ENCODE results near the gene WFDC5.

The WFDC5 gene

DNA sequence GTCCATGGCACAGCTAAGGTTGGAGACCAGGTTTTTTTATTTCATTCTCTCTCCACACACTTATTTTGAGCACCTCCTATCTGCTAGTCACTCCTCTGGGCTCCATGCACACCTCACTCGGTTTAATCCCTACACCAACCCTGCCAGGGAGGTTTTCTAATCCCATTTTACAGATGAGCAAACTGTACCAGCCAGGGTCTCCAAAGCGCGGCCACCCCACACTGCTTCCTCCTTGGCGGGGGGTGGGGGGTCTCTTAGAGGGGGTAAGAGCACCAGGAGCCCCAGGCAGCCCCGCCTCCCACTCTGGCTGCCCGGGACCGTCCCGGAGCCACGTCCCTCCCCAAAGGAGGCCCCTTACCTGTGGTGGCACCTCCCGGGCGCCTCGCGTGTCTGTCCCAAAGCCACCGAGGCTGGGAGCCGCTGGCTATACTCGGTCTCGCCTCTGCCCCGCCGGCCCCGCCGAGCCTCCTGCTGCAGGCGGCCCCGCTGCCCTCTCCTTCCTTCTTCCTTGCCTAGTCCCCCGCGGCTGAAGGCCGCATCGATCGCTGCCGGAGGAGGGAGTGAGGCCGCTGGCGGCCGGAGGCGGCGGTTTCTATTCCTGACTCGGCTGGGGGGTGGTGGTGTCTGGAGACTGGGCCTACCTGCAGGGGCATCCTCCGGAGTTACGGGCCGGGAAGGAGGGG, 14.3 kb downstream of the WFDC5 start, which contains the start of gene KCNS1:
Gene KCNS1 (minus strand): TSS at position 565 of the 683 bp plus-strand sequence. CDS start 1,891 bp downstream, outside the sequence.
- Histone ChIP-seq H3K4me3 (ENCODE audit: low read depth, low read length) (peak within 1 kb of the TSS; percentile 51), H3K27me3 (ENCODE audit: control insufficient read depth, insufficient read depth, low read length) (peaks cover 50% of the 10 kb centered on the region), H3K4me1 (ENCODE audit: control insufficient read depth, insufficient read depth, low read length) (peaks cover 7% of the 10 kb centered on the region), H3K27ac (ENCODE audit: low read depth, low read length) (no peak within 1 kb of the TSS), H3K9me3 (ENCODE audit: control insufficient read depth, insufficient read depth, low read length) (no peaks in the 10 kb centered on the region), H3K36me3 (ENCODE audit: control insufficient read depth, insufficient read depth, low read length) (no peaks in the 10 kb centered on the region), H3K9ac (ENCODE audit: low read depth, low read length) (peak within 1 kb of the TSS; percentile 19; the same call in 1 of the 2 replicates)

DNA sequence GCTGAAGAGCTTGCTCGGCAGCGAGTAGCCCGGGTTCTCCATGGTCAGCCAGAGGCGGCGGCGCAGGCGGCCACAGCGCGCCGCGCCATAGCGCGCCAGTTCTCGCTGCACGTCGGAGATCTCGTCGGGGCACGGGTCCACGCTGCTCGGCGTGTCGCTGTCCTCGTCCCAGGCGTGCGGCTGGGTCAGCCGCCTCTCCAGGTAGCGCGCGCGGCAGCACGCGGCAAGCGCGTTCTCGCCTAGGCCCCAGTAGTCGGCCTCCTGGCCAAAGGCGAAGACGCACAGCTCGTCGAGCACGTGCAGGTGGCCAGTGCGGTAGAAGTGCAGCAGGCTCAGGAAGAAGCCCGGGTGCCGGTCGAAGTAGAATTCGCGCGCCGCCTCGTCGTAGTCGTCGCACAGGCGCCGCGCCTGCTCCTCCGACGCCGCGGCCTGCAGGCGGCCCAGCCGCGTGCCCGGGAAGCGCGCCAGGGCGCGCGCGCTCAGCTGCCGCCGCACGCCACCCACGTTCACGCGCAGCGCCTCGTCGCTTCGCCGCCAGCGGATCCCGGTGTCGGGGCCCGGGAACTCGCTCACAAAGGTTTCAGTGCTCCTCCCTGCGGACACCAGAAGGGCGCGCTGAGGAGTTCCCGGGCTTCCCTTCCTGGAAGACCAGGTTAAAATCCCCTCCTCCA, 16.7 kb downstream of the WFDC5 start:
- H3K36me3 ChIP-seq (ENCODE audit: control insufficient read depth, insufficient read depth, low read length): no peaks in the 10 kb centered on the region
- H3K4me3 ChIP-seq (ENCODE audit: low read depth, low read length): peak overlapping the region; percentile 11; the same call in 1 of the 2 replicates
- H3K4me1 ChIP-seq (ENCODE audit: control insufficient read depth, insufficient read depth, low read length): peaks cover 11% of the 10 kb centered on the region
- no peak overlapping the region; the same call in 1 of the 2 replicates for H3K9ac ChIP-seq (ENCODE audit: low read depth, low read length)
- H3K9me3 ChIP-seq (ENCODE audit: control insufficient read depth, insufficient read depth, low read length): no peaks in the 10 kb centered on the region
- H3K27ac ChIP-seq (ENCODE audit: low read depth, low read length): no peak overlapping the region
- H3K27me3 ChIP-seq (ENCODE audit: control insufficient read depth, insufficient read depth, low read length): peaks cover 50% of the 10 kb centered on the region

DNA sequence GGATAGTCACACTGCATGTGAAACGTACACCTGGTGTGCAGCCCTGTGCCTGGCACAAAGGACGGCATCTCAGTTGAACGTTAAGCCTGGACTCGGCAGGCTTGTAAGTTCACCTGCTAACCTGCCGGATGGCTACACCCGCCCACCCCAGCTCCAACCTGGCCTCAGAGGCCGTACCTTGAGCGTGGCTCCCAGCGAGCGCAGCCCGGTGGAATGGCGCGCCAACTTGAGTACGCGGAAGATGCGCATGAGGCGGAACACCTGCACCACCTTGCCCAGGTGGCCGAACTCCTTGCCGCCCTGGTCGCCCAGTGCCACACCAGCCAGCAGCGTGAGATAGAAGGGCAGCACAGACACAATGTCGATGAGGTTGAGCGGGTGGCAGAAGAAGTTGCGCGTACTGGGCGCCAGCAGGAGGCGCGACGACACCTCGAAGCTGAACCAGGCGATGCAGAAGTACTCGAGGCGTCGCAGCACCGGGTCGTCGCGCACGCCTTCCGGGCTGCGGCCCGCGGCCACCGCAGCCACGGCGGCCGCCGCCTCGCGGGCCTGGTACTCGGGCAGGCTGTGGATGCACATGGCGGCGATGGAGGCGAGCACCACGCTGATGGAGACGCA, 17.4 kb downstream of the WFDC5 start:
- Histone ChIP-seq H3K27me3 (ENCODE audit: control insufficient read depth, insufficient read depth, low read length) (peaks cover 50% of the 10 kb centered on the region), H3K4me3 (ENCODE audit: low read depth, low read length) (no peak overlapping the region), H3K27ac (ENCODE audit: low read depth, low read length) (no peak overlapping the region), H3K9ac (ENCODE audit: low read depth, low read length) (no peak overlapping the region), H3K36me3 (ENCODE audit: control insufficient read depth, insufficient read depth, low read length) (no peaks in the 10 kb centered on the region), H3K9me3 (ENCODE audit: control insufficient read depth, insufficient read depth, low read length) (no peaks in the 10 kb centered on the region), H3K4me1 (ENCODE audit: control insufficient read depth, insufficient read depth, low read length) (peaks cover 11% of the 10 kb centered on the region)

DNA sequence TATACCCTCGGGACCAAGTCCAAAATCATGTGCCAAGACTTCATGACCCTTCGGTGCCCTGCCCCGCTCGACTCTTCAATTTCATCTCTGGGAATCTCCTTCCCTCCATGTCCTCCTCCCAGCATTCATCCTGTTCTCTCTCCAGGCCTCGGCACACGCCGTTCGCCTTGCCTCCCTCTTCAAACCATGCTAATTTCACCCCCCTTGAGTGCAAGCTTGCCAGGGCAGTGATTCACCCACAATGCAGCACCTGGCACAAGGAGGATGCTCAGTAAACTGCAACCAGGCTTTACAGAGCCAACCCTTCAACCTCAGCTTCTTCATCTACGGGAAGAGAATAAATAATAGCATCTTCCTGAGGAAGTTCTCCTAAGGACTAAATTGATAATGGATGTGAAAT, 18.2 kb downstream of the WFDC5 start:
- Histone ChIP-seq H3K9me3 (ENCODE audit: control insufficient read depth, insufficient read depth, low read length) (no peaks in the 10 kb centered on the region), H3K4me3 (ENCODE audit: low read depth, low read length) (no peak overlapping the region), H3K27me3 (ENCODE audit: control insufficient read depth, insufficient read depth, low read length) (peaks cover 50% of the 10 kb centered on the region), H3K36me3 (ENCODE audit: control insufficient read depth, insufficient read depth, low read length) (no peaks in the 10 kb centered on the region), H3K4me1 (ENCODE audit: control insufficient read depth, insufficient read depth, low read length) (peaks cover 11% of the 10 kb centered on the region), H3K27ac (ENCODE audit: low read depth, low read length) (no peak overlapping the region), H3K9ac (ENCODE audit: low read depth, low read length) (no peak overlapping the region)

DNA sequence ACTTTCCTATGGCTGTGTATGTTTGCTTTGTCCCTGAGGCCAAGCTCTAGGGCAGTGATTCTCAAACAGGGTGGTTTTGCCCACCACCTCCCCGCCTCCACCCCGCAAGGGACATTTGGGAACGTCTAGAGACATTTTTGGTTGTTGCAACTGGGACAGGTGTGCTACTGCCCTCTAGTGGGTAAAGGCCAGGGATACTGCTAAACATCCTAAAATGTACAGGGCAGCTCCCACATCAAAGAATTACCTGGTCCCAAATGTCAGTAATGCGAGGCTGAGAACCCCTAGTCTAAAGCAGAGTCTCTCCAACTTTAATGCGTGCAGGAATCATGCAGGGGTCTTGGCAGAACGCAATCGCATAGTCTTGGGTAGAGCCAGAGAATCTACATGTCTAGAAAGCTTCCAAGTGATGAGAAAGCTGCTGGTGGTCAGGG, 19.2 kb downstream of the WFDC5 start:
- no peak overlapping the region for H3K9ac ChIP-seq (ENCODE audit: low read depth, low read length)
- no peak overlapping the region for H3K27ac ChIP-seq (ENCODE audit: low read depth, low read length)
- no peaks in the 10 kb centered on the region for H3K9me3 ChIP-seq (ENCODE audit: control insufficient read depth, insufficient read depth, low read length)
- peaks cover 43% of the 10 kb centered on the region for H3K27me3 ChIP-seq (ENCODE audit: control insufficient read depth, insufficient read depth, low read length)
- H3K4me3 ChIP-seq (ENCODE audit: low read depth, low read length): no peak overlapping the region
- no peaks in the 10 kb centered on the region for H3K36me3 ChIP-seq (ENCODE audit: control insufficient read depth, insufficient read depth, low read length)
- H3K4me1 ChIP-seq (ENCODE audit: control insufficient read depth, insufficient read depth, low read length): peaks cover 6% of the 10 kb centered on the region

DNA sequence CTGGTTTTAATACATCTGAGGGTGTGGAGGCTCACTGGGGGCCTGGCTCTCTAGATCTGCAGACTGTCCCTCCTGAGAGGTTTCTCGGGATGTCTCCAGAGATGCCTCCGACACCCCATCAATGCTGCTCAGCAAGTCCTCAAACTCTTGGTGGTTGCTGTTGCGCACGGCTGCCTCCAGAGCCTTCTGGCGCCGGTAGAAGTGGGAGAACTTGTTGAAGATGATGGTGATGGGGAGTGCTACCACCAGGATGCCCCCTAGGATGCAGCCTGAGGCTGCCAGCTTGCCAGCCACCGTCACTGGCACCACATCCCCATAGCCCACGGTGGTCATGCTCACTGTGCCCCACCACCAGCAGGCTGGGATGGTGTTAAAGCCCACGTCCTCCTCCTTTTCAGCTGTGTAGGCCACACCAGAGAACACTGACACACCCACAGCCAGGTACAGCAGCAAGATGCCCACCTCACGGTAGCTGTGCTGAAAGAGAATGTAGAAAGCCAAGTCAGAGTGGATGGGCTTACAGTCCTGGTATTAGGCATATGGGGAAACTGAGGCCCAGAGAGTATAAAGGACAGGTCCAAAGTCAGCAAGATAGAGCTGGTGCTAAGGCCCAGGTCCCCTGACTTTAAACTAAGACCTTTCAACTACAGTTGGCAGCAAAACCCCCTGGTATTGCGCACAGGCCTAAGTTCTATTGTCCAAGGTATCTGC, 20.0 kb downstream of the WFDC5 start:
- Histone ChIP-seq H3K36me3 (ENCODE audit: control insufficient read depth, insufficient read depth, low read length) (no peaks in the 10 kb centered on the region), H3K9ac (ENCODE audit: low read depth, low read length) (no peak overlapping the region), H3K27me3 (ENCODE audit: control insufficient read depth, insufficient read depth, low read length) (peaks cover 35% of the 10 kb centered on the region), H3K4me3 (ENCODE audit: low read depth, low read length) (no peak overlapping the region), H3K4me1 (ENCODE audit: control insufficient read depth, insufficient read depth, low read length) (peaks cover 6% of the 10 kb centered on the region), H3K27ac (ENCODE audit: low read depth, low read length) (no peak overlapping the region), H3K9me3 (ENCODE audit: control insufficient read depth, insufficient read depth, low read length) (no peaks in the 10 kb centered on the region)

DNA sequence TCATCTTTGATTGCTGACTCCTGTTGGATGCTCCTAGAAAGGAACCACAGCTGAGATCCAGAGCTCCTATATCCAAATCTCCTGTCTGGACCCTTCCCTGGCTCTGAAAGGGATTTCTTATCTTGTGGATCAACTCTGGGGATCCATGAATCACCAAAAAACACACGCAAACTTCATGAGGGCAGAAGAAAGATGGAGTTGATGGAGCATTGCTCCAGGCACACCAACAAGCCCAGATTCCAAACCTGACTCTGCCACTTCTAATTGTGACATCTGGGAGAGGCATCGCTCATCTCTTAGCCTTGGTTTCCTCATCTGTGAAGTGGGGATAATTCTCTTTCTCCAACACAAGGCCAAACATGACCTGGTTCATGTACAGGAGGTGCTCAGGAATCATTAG, 20.8 kb downstream of the WFDC5 start:
- no peaks in the 10 kb centered on the region for H3K9me3 ChIP-seq (ENCODE audit: control insufficient read depth, insufficient read depth, low read length)
- H3K9ac ChIP-seq (ENCODE audit: low read depth, low read length): no peak overlapping the region
- no peak overlapping the region for H3K4me3 ChIP-seq (ENCODE audit: low read depth, low read length)
- no peaks in the 10 kb centered on the region for H3K36me3 ChIP-seq (ENCODE audit: control insufficient read depth, insufficient read depth, low read length)
- H3K27me3 ChIP-seq (ENCODE audit: control insufficient read depth, insufficient read depth, low read length): peaks cover 27% of the 10 kb centered on the region
- H3K27ac ChIP-seq (ENCODE audit: low read depth, low read length): no peak overlapping the region
- H3K4me1 ChIP-seq (ENCODE audit: control insufficient read depth, insufficient read depth, low read length): peaks cover 6% of the 10 kb centered on the region

DNA sequence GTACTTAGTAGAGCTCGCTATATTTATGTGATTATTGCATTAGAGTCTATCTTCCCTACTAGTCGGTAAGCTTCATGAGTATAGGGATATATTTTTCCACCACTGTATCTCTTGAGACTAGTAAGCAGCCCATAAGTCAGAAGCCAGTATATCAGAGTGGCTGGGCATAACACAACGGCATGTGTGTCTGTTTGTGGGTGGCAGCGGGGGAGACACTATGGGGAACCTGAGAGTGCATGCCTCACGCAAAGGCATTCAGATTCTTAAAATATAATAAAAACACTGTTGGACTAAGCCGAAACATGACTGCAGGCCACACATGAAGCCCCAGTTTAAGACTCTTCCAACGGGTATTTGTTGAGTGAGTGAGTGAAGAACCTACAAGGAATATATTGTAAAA, 22.1 kb downstream of the WFDC5 start:
- Histone ChIP-seq H3K36me3 (ENCODE audit: control insufficient read depth, insufficient read depth, low read length) (no peaks in the 10 kb centered on the region), H3K27me3 (ENCODE audit: control insufficient read depth, insufficient read depth, low read length) (peaks cover 15% of the 10 kb centered on the region), H3K27ac (ENCODE audit: low read depth, low read length) (no peak overlapping the region), H3K9ac (ENCODE audit: low read depth, low read length) (no peak overlapping the region), H3K4me1 (ENCODE audit: control insufficient read depth, insufficient read depth, low read length) (peaks cover 8% of the 10 kb centered on the region; the same call in 1 of the 2 replicates), H3K4me3 (ENCODE audit: low read depth, low read length) (no peak overlapping the region), H3K9me3 (ENCODE audit: control insufficient read depth, insufficient read depth, low read length) (no peaks in the 10 kb centered on the region)

DNA sequence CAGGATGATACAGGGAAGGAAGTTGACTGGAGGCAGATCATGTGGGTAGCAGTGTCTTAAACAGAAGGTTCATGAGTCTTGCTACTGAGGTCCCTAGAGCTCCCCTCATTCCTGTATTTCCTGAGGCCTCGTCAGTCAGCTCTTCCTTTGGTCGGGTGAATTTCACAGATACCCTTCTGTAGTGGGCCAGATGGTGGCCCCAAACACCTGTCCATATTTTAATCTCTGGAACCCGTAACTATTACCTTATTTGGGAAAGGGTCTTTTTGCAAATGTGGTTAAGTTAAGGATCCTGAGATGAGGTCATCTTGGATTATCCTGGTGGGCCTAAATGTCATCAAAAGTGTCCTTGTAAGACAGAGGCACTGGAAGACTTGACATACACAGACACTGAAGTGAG, 23.6 kb downstream of the WFDC5 start:
- H3K27me3 ChIP-seq (ENCODE audit: control insufficient read depth, insufficient read depth, low read length): 0 out of 2 replicates have a peak, but pooled peaks cover 2% of the 10 kb centered on the region
- no peaks in the 10 kb centered on the region for H3K9me3 ChIP-seq (ENCODE audit: control insufficient read depth, insufficient read depth, low read length)
- no peaks in the 10 kb centered on the region for H3K36me3 ChIP-seq (ENCODE audit: control insufficient read depth, insufficient read depth, low read length)
- no peak overlapping the region for H3K4me3 ChIP-seq (ENCODE audit: low read depth, low read length)
- H3K27ac ChIP-seq (ENCODE audit: low read depth, low read length): no peak overlapping the region
- no peak overlapping the region for H3K9ac ChIP-seq (ENCODE audit: low read depth, low read length)
- H3K4me1 ChIP-seq (ENCODE audit: control insufficient read depth, insufficient read depth, low read length): peaks cover 11% of the 10 kb centered on the region; the same call in 1 of the 2 replicates

DNA sequence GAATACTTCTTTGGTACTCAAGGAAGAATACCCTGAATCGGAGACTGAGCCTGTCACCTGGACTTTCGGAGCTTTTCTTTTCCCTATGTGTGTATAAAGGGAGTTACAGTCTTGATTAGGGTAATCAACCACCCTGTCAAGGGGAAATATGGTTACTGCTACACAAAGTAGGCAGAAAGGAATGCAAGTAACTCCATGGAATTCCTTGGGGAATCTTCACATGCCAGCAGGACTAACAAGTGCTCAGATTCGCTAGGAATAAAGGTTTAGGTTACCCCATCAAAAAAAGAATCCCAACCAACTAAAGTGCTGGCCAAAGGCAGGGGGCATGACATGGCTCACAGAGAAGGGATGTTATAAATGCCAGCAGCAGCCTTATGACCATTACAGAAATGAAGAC, 24.5 kb downstream of the WFDC5 start:
- Histone ChIP-seq H3K27ac (ENCODE audit: low read depth, low read length) (no peak overlapping the region), H3K27me3 (ENCODE audit: control insufficient read depth, insufficient read depth, low read length) (no peaks in the 10 kb centered on the region), H3K4me1 (ENCODE audit: control insufficient read depth, insufficient read depth, low read length) (peaks cover 9% of the 10 kb centered on the region; the same call in 1 of the 2 replicates), H3K9ac (ENCODE audit: low read depth, low read length) (no peak overlapping the region), H3K9me3 (ENCODE audit: control insufficient read depth, insufficient read depth, low read length) (no peaks in the 10 kb centered on the region), H3K4me3 (ENCODE audit: low read depth, low read length) (no peak overlapping the region), H3K36me3 (ENCODE audit: control insufficient read depth, insufficient read depth, low read length) (no peaks in the 10 kb centered on the region)

Data from HUES48 (cell line).